Umbilical cord (tissue), 2 donors: ENCODE results near the gene NLN. TPM values are rescaled to one million over a fixed set of nuclear protein-coding genes. Genes with fewer than 3 reads are reported as not detected.

Experiments
- DNase-seq: peaks from one replicate; pipeline ENCODE4 v3.0.0-alpha.2; 2015; ENCODE audit warnings: low spot score
- total RNA-seq: library from RNA; depleted of rRNA; stranded (reverse); fragments of >200 nt; gene quantifications from one replicate; pipeline ENCODE4 v1.2.3, GENCODE V29; 2014; ENCODE audit warnings: low replicate concordance; ENCODE audit not compliant: insufficient read depth

Gene NLN
- total RNA-seq, 1 donor from 2014 or later = 10.4 TPM

GRCh38 chr5:65808818-65809217 lies 86.8 kb downstream of the NLN start:
- DNase-seq = no peak

GRCh38 chr5:65809817-65810531 lies 88.0 kb downstream of the NLN start:
- DNase-seq = peak; percentile 92

DNA sequence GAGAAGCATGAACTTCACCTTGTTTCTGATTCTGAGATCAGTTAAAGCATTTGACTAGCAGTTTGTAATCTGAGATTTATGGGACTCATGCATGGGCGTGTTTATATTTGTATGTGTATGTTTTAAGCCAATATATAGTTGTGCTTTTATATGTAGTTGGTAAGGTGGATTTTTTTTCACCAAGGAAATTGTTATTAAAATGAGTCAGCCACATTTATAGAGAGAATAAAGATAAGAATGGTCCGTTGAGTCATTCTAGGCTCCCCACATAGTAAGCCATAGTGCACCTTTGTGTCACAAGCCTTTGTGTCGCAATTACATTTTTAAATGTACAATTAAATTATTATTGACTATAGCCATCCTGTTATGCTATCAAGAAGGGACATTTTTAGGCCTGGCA lies 89.0 kb downstream of the NLN start:
- DNase-seq = no peak

DNA sequence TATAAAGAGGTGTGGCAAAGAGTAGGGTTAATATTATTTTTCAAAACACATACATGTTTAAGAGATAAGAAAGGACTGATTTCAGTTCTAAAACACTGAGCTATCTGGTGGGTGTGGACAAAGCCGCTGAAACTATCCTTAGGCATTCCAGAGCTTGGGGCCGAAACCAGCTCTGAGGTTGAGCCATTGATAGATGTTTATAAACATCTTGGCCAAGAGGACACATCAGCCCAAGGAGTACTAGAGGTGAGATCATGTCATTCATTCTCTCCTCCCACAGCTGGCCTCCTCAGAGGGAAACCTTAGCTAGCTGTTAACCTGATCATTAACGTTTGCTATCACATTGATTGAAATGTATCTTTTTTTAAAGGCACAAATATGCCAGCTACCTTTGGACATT lies 89.9 kb downstream of the NLN start:
- DNase-seq = peak; percentile 57

DNA sequence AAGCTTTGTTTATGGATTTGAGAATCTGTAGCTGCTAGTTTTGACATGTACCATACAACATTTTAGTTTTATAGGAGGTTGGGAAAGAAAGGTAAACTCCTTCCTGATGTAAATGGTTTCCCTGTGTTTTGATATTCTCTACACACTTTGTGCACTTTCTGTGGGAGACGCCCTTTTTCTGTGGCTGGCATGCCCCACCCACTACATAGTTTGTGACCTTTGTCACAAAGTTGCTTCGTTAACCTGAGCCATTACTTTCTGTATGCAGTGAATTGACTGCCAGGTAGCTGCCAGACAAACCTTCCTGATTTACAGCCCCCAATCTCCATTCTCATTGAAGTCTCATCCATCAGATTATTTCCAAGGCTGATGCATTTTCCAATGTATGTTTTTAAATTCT lies 90.6 kb downstream of the NLN start:
- DNase-seq = no peak

- DNase-seq = no peak
Observed at GRCh38 chr5:65813174-65813573, 91.2 kb downstream of the NLN start.

GRCh38 chr5:65815161-65815560 lies 93.2 kb downstream of the NLN start:
- DNase-seq = no peak

GRCh38 chr5:65816729-65817128 lies 94.7 kb downstream of the NLN start:
- no peak for DNase-seq

DNA sequence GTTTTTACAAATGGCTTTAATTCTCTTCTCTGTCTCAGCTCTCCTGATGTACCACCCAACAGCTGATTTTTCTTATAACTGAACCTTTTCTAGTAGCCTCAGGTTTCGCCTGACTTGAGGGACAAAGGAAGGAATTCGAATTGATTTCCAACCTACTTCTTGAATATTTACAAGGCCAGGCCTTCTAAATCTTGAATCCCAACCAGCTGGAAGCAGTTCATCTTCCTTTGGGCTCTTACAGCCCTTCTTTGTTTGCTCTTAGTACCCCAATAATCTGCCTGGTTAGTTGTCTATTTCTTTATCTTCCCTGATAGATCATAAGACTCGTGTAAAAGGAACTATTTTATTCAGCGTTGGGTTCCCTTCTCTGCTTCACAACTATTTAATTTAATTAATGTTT lies 95.9 kb downstream of the NLN start:
- DNase-seq = no peak

DNA sequence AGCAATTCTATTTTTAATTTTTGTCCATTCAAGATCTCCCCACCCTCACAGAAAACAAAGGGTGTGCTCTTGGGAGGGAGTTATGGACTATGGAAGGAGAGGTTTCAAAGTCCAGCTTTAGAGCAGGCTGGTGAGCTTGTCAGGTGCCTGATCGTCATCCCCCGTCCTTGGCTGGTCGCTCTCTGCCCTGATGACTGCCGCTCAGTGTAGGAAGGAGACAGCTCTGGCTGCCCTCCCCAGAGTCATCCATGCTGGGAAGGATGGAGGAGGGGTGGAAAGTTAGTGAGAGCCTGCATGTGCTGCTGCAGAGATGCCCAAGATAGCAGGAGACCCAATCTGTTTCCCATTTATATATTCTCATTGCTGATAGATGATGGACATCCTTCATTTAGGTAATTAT lies 96.6 kb downstream of the NLN start:
- DNase-seq = no peak

DNA sequence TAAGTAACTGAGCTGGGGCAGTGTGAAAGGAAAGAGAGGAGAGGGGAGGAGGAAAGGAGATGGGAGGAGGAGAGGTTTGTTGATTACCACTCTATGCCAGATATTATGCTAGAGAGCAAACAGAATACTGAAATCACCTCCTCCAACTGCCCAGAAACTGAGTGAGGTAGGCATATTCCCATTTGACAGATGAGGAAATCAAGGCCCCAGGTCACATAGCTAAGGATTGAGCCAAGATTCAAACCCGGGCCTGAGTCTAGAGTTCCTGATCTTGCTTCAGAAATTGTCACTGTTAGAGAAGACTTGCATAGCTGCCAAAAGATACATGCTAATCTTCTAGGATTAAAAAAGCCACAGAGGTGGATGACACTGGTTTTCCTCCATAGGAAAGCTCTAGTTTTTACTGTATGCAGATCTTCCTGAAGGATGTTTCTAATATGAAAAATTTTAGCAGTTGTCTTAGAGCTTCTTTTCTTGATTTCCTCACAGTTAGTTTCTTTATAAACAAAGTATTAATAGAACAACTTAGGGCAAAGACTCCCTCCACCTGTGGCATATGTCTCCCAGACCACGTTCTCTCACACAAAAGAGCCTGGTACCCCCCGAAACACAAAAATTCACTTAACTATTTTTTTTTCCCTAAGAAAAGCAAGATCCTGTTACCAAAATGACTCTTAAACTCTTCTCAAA lies 97.4 kb downstream of the NLN start:
- no peak for DNase-seq

DNA sequence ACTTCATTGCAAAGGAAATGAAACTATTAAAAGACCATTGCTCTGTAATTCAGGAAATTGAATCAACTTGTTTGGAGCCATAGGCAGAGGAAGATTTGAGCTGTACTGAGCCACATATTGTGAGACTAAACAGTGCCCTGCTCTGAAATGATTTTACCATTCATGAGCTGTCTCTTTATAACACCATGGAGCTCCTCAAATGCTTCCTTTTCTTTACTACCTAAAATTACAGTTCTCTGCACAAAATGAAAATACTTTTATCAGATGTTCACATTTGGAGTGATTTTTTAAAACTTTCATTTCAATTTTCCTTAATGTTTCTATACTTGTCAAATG lies 97.9 kb downstream of the NLN start:
- no peak for DNase-seq

- no peak for DNase-seq
Observed at GRCh38 chr5:65820373-65820772, 98.4 kb downstream of the NLN start.

DNA sequence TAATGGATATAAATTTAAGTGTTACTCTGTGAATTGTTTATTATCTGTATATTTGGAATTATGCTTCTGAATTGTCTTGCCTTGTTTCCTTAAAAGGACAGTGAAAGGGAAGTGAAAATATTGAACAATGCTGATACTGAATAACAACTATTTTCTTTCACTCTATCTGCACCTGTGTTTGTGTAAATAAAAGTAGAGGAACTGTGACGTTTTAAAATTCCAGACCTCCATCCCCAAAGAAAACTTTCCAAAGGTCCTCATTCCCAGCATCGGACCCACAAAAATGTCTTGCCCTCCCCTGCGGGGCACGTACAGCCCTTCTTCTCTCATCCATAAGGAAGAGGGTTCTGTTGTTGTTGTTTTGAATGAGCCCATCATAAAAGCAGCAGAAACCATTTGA lies 100.0 kb downstream of the NLN start:
- no peak for DNase-seq

GRCh38 chr5:65822710-65823109 lies 100.7 kb downstream of the NLN start:
- DNase-seq = no peak

- no peak for DNase-seq
Observed at GRCh38 chr5:65823204-65823603, 101.2 kb downstream of the NLN start.

GRCh38 chr5:65823845-65824445 lies 101.9 kb downstream of the NLN start:
- no peak for DNase-seq

DNA sequence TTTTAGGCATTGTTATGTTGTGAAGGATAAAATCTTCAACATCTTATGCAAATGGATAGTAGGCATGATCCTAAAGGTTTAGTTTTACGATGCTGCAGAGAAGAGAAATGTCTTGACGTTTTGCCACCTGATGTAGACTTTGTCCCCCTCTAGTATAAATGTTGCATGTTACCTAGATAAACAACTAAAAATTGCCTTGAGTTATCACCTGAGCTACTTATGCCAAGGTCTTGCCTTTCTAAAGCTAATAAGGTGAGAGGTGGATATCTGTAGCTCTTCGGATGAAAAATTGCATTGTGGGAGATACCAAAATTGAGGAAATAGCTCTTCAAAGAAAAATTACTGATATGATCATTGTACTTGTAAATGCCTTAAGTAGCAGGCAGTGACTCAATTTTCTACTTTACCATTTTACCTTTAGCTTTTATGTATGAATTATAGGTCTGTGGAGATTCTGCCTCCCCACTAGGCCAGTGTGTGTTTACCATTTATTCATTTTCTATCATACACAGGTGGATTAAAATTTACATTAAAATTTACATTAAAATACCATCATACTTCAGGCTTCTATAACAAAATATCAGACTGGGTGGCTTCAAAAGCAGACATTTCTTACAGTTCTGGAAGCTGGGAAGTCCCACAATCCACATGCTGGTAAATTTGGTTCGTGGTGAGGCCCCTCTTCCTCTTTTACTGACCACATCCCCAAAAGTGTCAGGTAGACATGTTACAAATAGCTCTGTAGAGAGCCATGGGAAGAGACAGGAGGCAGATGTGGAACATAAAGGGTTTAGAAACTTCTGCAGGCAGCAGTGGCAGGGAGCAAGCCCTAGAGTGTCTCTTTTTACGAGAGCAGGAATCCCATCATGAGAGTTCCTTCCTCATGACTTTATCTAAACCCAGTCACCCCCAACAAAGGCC lies 103.7 kb downstream of the NLN start:
- DNase-seq = no peak

DNA sequence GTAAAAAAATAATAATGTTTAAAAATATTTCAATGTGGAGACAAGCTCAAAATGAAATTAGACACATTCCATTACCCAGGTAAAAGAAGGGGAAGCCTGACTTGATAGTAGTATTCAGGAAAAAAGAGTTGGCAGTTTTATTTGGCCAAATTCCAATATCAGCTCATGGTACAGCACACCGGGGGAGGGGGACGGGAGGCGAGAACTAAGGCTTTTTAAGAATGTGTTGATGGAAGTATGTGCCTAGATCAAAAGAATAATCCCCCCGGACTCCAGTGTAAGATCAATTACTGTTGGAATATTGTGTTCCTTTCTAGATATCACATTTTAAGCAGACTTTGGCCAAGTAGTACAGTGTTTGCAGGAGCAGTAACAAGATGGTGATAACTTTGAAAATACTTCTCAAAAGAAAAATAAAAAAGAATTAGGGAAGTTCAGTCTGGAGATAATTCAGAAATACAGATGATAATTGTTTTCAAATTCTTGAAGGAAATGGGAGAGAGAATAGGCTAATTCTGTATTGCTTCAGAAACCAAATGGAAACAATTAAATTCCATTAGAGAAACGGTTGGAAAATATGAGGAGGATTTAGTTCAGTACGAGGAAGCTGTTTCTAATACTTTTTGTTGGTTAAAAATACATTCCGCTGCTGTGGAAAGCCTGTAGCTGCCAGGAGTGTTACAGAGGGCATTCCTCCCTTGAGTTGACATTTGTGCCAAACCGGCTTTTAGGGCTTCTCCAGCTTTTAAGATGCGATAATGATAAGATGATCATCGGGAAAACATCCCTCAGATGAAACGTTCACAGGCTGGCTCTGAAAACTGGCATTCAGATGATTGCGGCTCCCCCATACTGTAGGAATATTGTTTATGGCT lies 106.3 kb downstream of the NLN start:
- peak; percentile 62 for DNase-seq

GRCh38 chr5:65830856-65831255 lies 108.9 kb downstream of the NLN start:
- DNase-seq = no peak

DNA sequence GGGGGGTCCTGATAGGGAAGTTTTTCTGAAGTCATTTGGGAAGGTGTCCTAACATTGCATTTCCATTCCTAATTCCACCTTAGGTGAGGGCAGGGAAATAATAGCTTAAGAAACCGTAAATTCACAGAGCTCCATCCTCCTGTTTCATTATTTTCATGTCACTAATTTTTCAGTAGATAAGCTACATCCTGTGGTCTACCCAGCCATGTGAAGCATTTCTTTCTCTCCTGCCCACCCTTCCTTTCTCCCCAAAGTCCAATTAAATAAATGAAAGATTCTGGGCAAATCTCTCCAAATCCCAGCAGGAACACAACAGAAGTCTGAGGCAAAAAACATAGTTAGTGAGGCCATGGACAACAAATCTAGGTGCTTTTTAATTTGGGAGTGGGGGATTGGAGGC lies 109.3 kb downstream of the NLN start:
- DNase-seq = no peak
